HG02642 (cell line): ENCODE data around the gene GALNT1.

Source experiments
- ATAC-seq: cut with Tn5 transposase; IDR thresholded peaks from one replicate; pipeline ENCODE4 v1.9.1; 2021; ENCODE audit warnings: mild to moderate bottlenecking; ENCODE audit not compliant: unreplicated experiment, poor library complexity

GALNT1 gene

GRCh38 chr18:35661483-35662146, 80.1 kb downstream of the GALNT1 start:
- no peak for ATAC-seq

GRCh38 chr18:35662293-35663062, 80.9 kb downstream of the GALNT1 start:
- peak; percentile 65 for ATAC-seq

GRCh38 chr18:35671966-35672603, 90.5 kb downstream of the GALNT1 start:
- no peak for ATAC-seq

- ATAC-seq, result no peak
Observed at GRCh38 chr18:35672897-35673296, 91.4 kb downstream of the GALNT1 start.

GRCh38 chr18:35673682-35674081, 92.1 kb downstream of the GALNT1 start:
- no peak for ATAC-seq

GRCh38 chr18:35680139-35680551, 98.6 kb downstream of the GALNT1 start:
- ATAC-seq, result no peak

- no peak for ATAC-seq
Observed at GRCh38 chr18:35682281-35682867, 100.8 kb downstream of the GALNT1 start.

- ATAC-seq, result no peak
Observed at GRCh38 chr18:35683021-35683420, 101.5 kb downstream of the GALNT1 start.

GRCh38 chr18:35688757-35689156, 107.2 kb downstream of the GALNT1 start:
- peak; percentile 87 for ATAC-seq

- ATAC-seq, result no peak
Observed at GRCh38 chr18:35689728-35690127, 108.2 kb downstream of the GALNT1 start.

GRCh38 chr18:35691625-35692024, 110.1 kb downstream of the GALNT1 start:
- ATAC-seq, result no peak

GRCh38 chr18:35692866-35693265, 111.3 kb downstream of the GALNT1 start:
- ATAC-seq, result no peak

GRCh38 chr18:35693829-35694228, 112.3 kb downstream of the GALNT1 start:
- no peak for ATAC-seq

- peak; percentile 68 for ATAC-seq
Observed at GRCh38 chr18:35694808-35695207, 113.3 kb downstream of the GALNT1 start.

GRCh38 chr18:35695384-35695783, 113.8 kb downstream of the GALNT1 start:
- ATAC-seq, result no peak

GRCh38 chr18:35695803-35696202, 114.3 kb downstream of the GALNT1 start:
- no peak for ATAC-seq

- ATAC-seq, result no peak
Observed at GRCh38 chr18:35696307-35696706, 114.8 kb downstream of the GALNT1 start.

GRCh38 chr18:35697869-35698268, 116.3 kb downstream of the GALNT1 start:
- ATAC-seq, result no peak

GRCh38 chr18:35703043-35703688, 121.6 kb downstream of the GALNT1 start:
- no peak for ATAC-seq

GRCh38 chr18:35705988-35706387, 124.4 kb downstream of the GALNT1 start:
- ATAC-seq, result no peak
